ENCODE data around the gene RAB10. TPM values are rescaled to one million over a fixed set of nuclear protein-coding genes. Genes with fewer than 3 reads are reported as not detected.

Gene RAB10
- total RNA-seq, 2 experiments from 2014 or later = 88.0 to 89.7 TPM

DNA sequence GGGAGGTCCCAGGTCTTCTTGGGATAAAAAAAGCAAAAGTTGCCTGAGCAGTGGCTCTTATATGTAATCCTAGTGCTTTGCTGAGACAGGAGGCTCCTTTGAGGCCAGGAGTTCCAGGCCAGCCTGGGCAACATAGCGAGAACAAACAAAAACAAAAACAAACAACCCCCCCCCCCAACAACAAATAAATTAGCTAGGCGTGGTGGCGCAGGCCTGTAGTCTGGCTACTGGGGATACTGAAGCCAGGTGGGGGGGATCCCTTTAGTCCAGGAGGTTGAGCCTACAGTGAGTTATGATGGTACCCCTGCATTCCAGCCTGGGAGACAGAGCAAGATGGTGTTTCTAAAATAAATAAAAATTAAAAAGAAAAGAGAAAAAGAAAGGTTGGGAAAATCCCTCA lies 144.4 kb downstream of the RAB10 start:
- Mint-ChIP-seq H3K27ac (no peak overlapping the region), H3K4me1 (peaks cover 6% of the 10 kb centered on the region), H3K9me3 (no peaks in the 10 kb centered on the region), H3K36me3 (no peaks in the 10 kb centered on the region), H3K4me3 (peak overlapping the region; percentile 22), H3K27me3 (peaks cover 28% of the 10 kb centered on the region)
- DNase-seq (no peak), ATAC-seq (ENCODE audit: low read depth) (no peak)
- POLR2A ChIA-PET = interaction anchor here (0.5 to 0.6 kb wide), 2 partner anchors 133 to 325 kb away, joined by 3 to 4 read pairs; no protein-coding TSS in a partner anchor

DNA sequence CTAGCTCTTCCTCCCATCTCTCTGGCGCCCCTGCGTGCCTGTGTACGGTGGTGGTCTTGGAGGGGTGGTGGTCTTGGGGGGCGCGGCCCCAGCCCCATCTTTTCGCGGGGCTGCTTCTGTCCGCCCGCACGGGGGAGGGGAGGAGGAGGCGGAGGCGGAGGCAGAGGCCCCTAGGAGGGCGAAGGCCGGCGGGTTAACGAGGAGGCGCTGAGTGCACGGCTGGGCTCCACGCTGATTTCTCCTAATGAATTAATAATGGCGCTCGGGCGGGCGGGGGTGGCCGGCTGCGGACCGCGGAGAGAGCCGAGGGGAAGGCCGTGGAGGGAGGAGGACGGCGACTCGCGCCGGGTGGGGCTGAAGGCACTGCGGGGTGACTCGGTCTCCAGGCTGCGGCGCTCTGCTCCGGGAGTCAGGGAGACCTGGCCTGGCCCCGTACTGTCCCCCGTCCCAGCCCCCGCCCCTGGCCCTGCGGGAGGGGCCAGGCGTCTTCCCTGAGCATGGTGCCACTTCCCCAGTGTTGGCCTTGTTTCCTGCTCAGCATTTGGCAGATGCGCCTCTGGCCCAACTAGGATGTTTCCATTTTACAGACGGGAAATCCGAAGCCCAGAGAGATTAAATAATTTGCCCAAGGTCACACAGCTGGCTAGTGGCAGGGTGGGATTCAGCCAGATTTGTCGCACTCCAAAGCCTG lies 145.0 kb downstream of the RAB10 start:
- ATAC-seq (ENCODE audit: low read depth) = peak; percentile 71
- H3K27ac Mint-ChIP-seq = peak overlapping the region; percentile 48

DNA sequence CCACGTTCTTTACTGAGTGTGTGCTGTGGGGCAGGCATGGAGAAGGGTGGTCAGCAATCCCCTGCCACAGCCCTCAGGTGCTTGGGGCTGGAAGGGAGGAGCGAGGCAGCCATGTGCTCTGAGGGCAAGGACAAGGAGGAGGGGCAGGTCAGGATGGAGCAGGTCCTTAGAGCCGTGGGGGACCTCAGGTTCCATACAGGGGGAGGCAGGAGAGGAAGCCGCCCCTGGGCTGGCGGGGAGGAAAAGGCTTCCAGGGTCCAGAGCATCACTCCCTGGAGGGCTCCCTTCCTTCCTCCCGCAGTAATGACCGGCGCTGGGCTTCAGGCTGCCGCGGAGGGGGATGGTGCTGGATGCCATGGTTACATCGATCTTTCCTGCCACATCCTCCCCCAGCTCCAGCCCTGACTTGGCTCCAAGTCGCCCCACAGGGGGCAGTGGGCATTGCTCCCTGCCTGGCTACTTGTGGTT lies 145.6 kb downstream of the RAB10 start:
- no peak overlapping the region for H3K27ac Mint-ChIP-seq
- DNase-seq (no peak), ATAC-seq (ENCODE audit: low read depth) (peak; percentile 4)
- no peaks in the 10 kb centered on the region for H3K36me3 Mint-ChIP-seq
- H3K4me1 Mint-ChIP-seq = peaks cover 8% of the 10 kb centered on the region
- no peaks in the 10 kb centered on the region for H3K9me3 Mint-ChIP-seq
- peaks cover 24% of the 10 kb centered on the region for H3K27me3 Mint-ChIP-seq
- H3K4me3 Mint-ChIP-seq = peak overlapping the region; percentile 77
- POLR2A ChIA-PET = no interaction called here

More for the DNA sequence above, 145.0 kb downstream of the RAB10 start:
- peak; percentile 64 for DNase-seq
- POLR2A ChIA-PET = interaction anchor here (0.5 to 0.6 kb wide), 2 partner anchors 133 to 326 kb away, joined by 3 to 4 read pairs; no protein-coding TSS in a partner anchor
- Mint-ChIP-seq H3K36me3 (no peaks in the 10 kb centered on the region), H3K4me3 (peak overlapping the region; percentile 77), H3K27me3 (peaks cover 28% of the 10 kb centered on the region), H3K9me3 (no peaks in the 10 kb centered on the region), H3K4me1 (peaks cover 8% of the 10 kb centered on the region)

DNA sequence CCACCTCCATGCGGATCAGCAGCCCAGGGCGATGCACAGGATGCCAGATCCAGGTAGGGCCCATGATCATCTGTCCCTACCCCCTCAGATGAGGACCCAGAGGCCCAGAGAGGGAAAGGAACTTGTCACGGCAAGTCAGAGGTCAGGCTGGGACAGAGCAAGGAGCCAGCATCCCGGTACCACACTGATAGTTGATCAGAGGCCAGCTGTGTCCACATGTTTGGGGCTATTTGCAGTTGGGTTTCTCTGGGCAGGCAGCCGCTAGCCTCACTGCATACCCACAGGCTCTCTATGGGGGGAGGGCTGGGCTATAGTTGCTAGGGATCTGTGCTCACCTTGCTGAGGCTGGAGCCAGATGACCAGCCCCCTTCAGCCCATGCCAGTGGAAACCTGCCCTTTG lies 148.6 kb downstream of the RAB10 start:
- no peaks in the 10 kb centered on the region for H3K9me3 Mint-ChIP-seq
- no peak overlapping the region for H3K27ac Mint-ChIP-seq
- POLR2A ChIA-PET = no interaction called here
- ATAC-seq (ENCODE audit: low read depth) (no peak), DNase-seq (no peak)
- H3K36me3 Mint-ChIP-seq = no peaks in the 10 kb centered on the region
- peaks cover 16% of the 10 kb centered on the region for H3K4me1 Mint-ChIP-seq
- peaks cover 12% of the 10 kb centered on the region for H3K27me3 Mint-ChIP-seq
- H3K4me3 Mint-ChIP-seq = no peak overlapping the region

DNA sequence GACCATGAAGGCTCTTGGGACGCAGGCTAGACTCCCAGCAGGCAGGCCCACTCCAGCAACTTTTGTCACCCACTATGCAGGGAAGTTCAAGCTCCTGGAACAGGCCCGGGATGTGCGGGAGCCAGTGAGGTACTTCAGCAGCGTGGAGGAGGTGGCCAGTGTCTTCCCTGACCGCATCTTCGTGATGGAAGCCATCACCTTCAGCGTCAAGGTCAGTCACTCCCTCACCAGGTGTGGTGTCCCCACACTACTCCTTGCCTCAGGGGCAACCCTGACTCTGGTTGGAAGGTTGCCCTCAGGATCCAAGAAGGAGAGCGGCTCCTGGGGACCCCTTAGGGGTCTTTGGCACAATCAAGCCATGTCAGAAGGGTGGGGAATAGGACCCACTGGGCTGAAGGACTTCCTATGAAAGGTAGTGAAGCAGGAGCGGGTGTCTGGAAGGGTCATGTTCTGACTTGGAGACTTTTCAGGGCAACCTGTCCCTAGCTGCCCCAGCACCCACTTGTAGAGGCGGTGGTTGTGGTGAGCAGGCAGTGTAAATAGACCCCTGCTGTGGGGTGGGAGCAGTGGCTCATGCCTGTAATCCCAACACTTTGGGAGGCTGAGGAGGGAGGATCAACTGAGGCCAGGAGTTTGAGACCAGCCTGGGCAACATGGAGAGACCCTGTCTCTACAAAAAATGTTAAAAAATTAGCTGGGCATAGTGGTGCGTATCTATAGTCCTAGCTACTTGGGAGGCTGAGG lies 149.2 kb downstream of the RAB10 start:
- H3K36me3 Mint-ChIP-seq = no peaks in the 10 kb centered on the region
- peak overlapping the region; percentile 37 for H3K4me3 Mint-ChIP-seq
- POLR2A ChIA-PET = no interaction called here
- ATAC-seq (ENCODE audit: low read depth) (no peak), DNase-seq (no peak)
- H3K4me1 Mint-ChIP-seq = peaks cover 18% of the 10 kb centered on the region
- no peaks in the 10 kb centered on the region for H3K9me3 Mint-ChIP-seq
- H3K27ac Mint-ChIP-seq = no peak overlapping the region
- peaks cover 12% of the 10 kb centered on the region for H3K27me3 Mint-ChIP-seq

DNA sequence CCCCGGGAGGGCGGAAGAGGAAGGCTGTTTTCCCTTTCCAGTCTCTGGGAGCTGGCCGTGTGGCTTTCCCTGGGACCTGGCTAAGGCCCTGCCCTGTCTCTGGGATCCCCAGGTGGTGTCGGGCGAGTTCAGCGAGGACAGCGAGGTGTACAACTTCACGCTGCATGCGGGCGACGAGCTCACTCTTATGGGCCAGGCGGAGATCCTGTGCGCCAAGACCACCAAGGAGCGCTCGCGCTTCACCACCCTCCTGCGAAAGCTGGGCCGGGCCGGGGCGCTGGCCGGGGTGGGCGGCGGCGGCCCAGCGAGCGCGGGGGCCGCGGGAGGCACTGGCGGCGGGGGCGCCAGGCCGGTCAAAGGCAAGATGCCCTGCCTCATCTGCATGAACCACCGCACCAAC lies 150.2 kb downstream of the RAB10 start:
- POLR2A ChIA-PET = interaction anchor here (0.6 to 2.3 kb wide), 9 partner anchors 9 to 306 kb away, joined by 3 to 10 read pairs (median 4); partner anchors contain the start of genes ASXL2 and SELENOI
- peak overlapping the region; percentile 37 for H3K4me3 Mint-ChIP-seq
- no peaks in the 10 kb centered on the region for H3K36me3 Mint-ChIP-seq
- H3K27ac Mint-ChIP-seq = peak overlapping the region; percentile 38
- H3K4me1 Mint-ChIP-seq = peaks cover 20% of the 10 kb centered on the region
- peaks cover 12% of the 10 kb centered on the region for H3K27me3 Mint-ChIP-seq
- H3K9me3 Mint-ChIP-seq = no peaks in the 10 kb centered on the region
- DNase-seq (no peak), ATAC-seq (ENCODE audit: low read depth) (no peak)

DNA sequence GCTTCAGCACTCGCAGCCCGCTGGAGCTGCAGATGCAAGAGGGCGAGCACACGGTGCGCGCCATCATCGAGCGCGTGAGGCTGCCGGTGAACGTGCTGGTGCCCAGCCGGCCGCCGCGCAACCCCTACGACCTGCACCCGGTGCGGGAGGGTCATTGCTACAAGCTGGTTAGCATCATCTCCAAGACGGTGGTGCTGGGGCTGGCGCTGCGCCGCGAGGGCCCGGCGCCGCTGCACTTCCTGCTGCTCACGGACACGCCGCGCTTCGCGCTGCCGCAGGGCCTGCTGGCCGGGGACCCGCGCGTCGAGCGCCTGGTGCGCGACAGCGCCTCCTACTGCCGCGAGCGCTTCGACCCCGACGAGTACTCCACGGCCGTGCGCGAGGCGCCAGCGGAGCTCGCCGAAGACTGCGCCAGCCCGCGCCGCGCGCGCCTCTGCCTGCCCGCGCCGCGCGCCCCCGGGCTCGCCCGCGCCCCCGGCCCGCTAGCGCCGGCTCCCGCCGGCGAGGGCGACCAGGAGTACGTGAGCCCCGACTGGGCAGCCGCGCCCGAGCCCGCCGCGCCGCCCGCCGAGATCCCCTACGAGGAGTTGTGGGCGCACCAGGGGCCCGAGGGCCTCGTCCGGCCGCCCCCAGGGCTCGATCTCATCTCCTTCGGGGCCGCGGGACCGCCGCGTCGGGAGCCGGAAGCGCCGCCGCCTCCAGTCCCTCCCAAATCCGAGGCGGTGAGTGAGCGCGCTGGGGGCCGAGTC lies 150.8 kb downstream of the RAB10 start:
- Mint-ChIP-seq H3K9me3 (no peaks in the 10 kb centered on the region), H3K4me3 (peak overlapping the region; percentile 81), H3K36me3 (no peaks in the 10 kb centered on the region), H3K27me3 (peaks cover 12% of the 10 kb centered on the region), H3K27ac (peak overlapping the region; percentile 73), H3K4me1 (peaks cover 16% of the 10 kb centered on the region)
- POLR2A ChIA-PET = interaction anchor here (0.5 to 2.3 kb wide), 12 partner anchors 8 to 802 kb away, joined by 3 to 10 read pairs (median 4); partner anchors contain the start of genes ASXL2 and SELENOI
- DNase-seq (peak; percentile 94), ATAC-seq (ENCODE audit: low read depth) (peak; percentile 99)

DNA sequence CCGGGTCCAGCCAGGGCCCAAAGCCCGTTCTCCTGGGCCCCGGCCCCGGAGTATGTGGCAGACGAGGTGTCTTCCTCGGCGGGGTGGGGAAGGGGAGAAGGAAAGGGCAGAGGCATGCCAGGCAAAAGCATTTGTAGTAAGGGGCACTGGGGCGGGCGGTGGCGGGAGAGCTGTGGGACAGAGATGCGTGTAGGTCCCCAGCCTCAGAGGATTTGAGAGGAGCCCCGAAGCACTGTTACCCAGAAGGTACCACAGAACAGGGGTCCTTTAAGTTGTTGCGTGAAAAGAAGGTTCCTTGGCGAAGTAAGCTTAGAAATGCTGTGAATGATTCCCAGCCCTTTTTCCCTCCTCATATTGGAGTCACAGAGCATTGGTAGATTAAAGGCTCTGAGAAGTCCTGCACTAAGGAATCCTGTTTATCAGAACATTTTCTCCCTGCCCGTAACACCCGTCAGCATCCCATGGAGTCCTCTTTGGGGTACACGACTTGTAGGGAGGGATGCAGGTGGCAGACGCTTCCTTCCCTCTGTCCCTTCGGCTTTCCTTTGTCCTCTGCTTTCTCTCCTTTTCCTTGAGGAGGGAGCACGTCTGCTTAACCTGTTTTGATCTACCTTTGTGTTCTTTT lies 151.5 kb downstream of the RAB10 start:
- Mint-ChIP-seq H3K27ac (peak overlapping the region; percentile 73), H3K36me3 (no peaks in the 10 kb centered on the region), H3K9me3 (no peaks in the 10 kb centered on the region), H3K27me3 (peaks cover 9% of the 10 kb centered on the region), H3K4me3 (peak overlapping the region; percentile 81), H3K4me1 (peaks cover 14% of the 10 kb centered on the region)
- no peak for DNase-seq
- POLR2A ChIA-PET = interaction anchor here (0.5 to 2.3 kb wide), 9 partner anchors 17 to 802 kb away, joined by 3 to 10 read pairs (median 5); partner anchors contain the start of genes ASXL2 and SELENOI
- ATAC-seq (ENCODE audit: low read depth) = no peak

DNA sequence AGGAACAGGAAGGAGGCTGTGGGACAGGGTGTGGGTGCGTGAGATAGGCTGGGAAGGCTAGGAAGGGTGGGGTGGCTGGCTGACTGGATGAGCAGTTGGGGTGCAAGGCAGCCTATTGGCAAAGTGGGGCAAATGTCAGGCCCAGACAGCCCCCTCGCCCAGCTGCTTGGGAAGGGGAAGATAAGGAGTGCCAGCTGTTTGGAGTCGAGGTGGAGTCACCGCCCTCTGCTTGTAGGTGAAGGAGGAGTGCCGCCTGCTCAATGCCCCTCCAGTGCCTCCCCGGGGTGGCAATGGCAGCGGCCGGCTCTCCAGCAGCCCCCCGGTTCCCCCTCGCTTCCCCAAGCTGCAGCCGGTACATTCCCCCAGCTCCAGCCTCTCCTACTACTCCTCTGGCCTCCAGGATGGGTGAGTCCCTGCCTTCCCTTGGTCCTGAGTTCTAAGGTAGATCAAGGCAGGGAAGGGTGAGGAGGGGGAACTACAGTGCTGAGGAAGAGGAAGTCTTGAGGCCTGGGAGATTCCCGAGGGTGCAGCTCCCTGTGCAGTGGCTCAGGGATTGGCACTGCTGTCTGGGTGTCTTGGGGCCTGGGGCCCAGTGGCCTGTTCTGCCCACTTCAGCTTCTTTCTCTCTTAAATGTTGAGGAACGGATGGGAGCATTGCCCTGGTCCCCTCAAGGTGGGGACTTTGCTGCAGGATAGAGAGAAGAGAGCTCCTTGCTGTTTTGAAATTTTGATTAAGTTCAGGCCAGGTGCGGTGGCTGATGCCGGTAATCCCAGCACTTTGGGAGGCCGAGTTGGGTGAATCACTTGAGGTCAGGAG lies 152.3 kb downstream of the RAB10 start:
- H3K27me3 Mint-ChIP-seq = peaks cover 7% of the 10 kb centered on the region
- DNase-seq = no peak
- no peak overlapping the region for H3K27ac Mint-ChIP-seq
- no peaks in the 10 kb centered on the region for H3K36me3 Mint-ChIP-seq
- peaks cover 14% of the 10 kb centered on the region for H3K4me1 Mint-ChIP-seq
- H3K9me3 Mint-ChIP-seq = no peaks in the 10 kb centered on the region
- POLR2A ChIA-PET = interaction anchor here (1.5 to 2.3 kb wide), 2 partner anchors 17 to 114 kb away, joined by 3 to 10 read pairs; no protein-coding TSS in a partner anchor
- peak overlapping the region; percentile 81 for H3K4me3 Mint-ChIP-seq
- ATAC-seq (ENCODE audit: low read depth) = no peak

Other genes starting within 250 kb of the RAB10 start
- gene ASXL2, start 155.6 kb upstream of the RAB10 start, total RNA-seq = 10 to 100 TPM; 47.9 to 58.5 TPM
- 10 to 100 TPM; 11.6 to 12.8 TPM for gene KIF3C, start 51.6 kb upstream of the RAB10 start, total RNA-seq
- 1 to 10 TPM; 4.1 to 4.9 TPM for gene GAREM2, start 139.0 kb downstream of the RAB10 start, total RNA-seq
- 100 to 1,000 TPM; 104 to 113 TPM for gene HADHA, start 210.5 kb downstream of the RAB10 start, total RNA-seq
- 10 to 100 TPM; 68.1 to 72.7 TPM for gene HADHB, start 210.9 kb downstream of the RAB10 start, total RNA-seq

Data from activated naive CD8-positive, alpha-beta T cell treated with anti-CD3 and anti-CD28 coated beads, Interleukin-2, amount 10 ng/mL, durations not matched to agents 7 days and 5 days (primary cell).